IMR-90 (cell line): ENCODE results near the gene TTF1. TPM values are rescaled to one million over a fixed set of nuclear protein-coding genes. Genes with fewer than 3 reads are reported as not detected.

Experiments
- ATAC-seq: fragments of 200-7000 bp; cut with Tn5 transposase; 2 replicates; pipeline ENCODE4 v1.9.1; 2020; ENCODE audit warnings: low read depth, mild to moderate bottlenecking, moderate library complexity
- BruUV-seq: library from RNA; stranded (reverse); fragments of 400-500 nt; replicated peaks from 2 replicates; lab custom pipeline; 2021; lab: Mats Ljungman, UMichigan
- CTCF ChIA-PET: fragments of 300-600 bp; formaldehyde crosslinking; extraction: SDS; loops from one replicate; lab custom pipeline; 2021; ENCODE audit warnings: antibody characterized with exemption; lab: Yijun Ruan, JAX
- POLR2A ChIA-PET: fragments of 300-600 bp; sonication (Branson Sonifier 250); formaldehyde crosslinking; loops from one replicate; lab custom pipeline; 2022; ENCODE audit warnings: antibody characterized with exemption; ENCODE audit not compliant: unreplicated experiment; lab: Charles Lee
- DNase-seq: peaks from one replicate; pipeline ENCODE4 v3.0.0; 2013
- H2AFZ ChIP-seq: replicated peaks from 2 replicates; pipeline ENCODE3; 2013; ENCODE audit warnings: low read length, mild to moderate bottlenecking; ENCODE audit not compliant: poor library complexity
- H2AK5ac ChIP-seq: 2 replicates; pipeline ENCODE4 v1.6.1; 2013; ENCODE audit warnings: low read depth, low read length, inconsistent platforms
- H2AK9ac ChIP-seq: replicated peaks from 2 replicates; pipeline ENCODE3; 2013; ENCODE audit warnings: mild to moderate bottlenecking, low read depth, low read length, moderate library complexity; ENCODE audit not compliant: poor library complexity
- H2BK120ac ChIP-seq: 2 replicates; pipeline ENCODE4 v1.6.1; 2013; ENCODE audit warnings: low read depth, low read length, inconsistent platforms
- H2BK15ac ChIP-seq: 3 replicates; pipeline ENCODE4 v1.6.1; 2013; ENCODE audit warnings: low read depth, low read length, inconsistent platforms
- H2BK20ac ChIP-seq: 2 replicates; pipeline ENCODE4 v1.6.1; 2013; ENCODE audit warnings: low read depth, mild to moderate bottlenecking, inconsistent platforms, low read length, moderate library complexity
- H2BK5ac ChIP-seq: 2 replicates; pipeline ENCODE4 v1.6.1; 2013; ENCODE audit warnings: mild to moderate bottlenecking, low read depth, low read length, inconsistent platforms; ENCODE audit not compliant: poor library complexity, severe bottlenecking
- H3K14ac ChIP-seq: replicated peaks from 2 replicates; pipeline ENCODE4 v1.6.1; 2013; ENCODE audit warnings: low read depth, low read length, inconsistent platforms
- H3K18ac ChIP-seq: 2 replicates; pipeline ENCODE4 v1.6.1; 2013; ENCODE audit warnings: low read depth, low read length, control low read depth
- H3K23ac ChIP-seq: 2 replicates; pipeline ENCODE4 v1.6.1; 2013; ENCODE audit warnings: low read depth, low read length, inconsistent platforms
- H3K27ac ChIP-seq: 2 replicates; pipeline ENCODE4 v1.5.1; 2013; ENCODE audit warnings: mild to moderate bottlenecking, control low read depth, low read length; ENCODE audit not compliant: insufficient read depth
- H3K27me3 ChIP-seq: 2 replicates; pipeline ENCODE4 v1.6.1; 2013; ENCODE audit warnings: low read length; ENCODE audit not compliant: control insufficient read depth, insufficient read depth
- H3K36me3 ChIP-seq: 2 replicates; pipeline ENCODE4 v1.6.1; 2013; ENCODE audit warnings: low read length, mixed read lengths; ENCODE audit not compliant: control insufficient read depth, insufficient read depth
- H3K4ac ChIP-seq: 2 replicates; pipeline ENCODE4 v1.6.1; 2013; ENCODE audit warnings: low read depth, low read length, inconsistent platforms
- H3K4me1 ChIP-seq: 2 replicates; pipeline ENCODE4 v1.6.1; 2013; ENCODE audit warnings: low read length, mixed read lengths; ENCODE audit not compliant: control insufficient read depth, insufficient read depth
- H3K4me2 ChIP-seq: 2 replicates; pipeline ENCODE4 v1.6.1; 2013; ENCODE audit warnings: low read depth, mild to moderate bottlenecking, control low read depth, low read length, moderate library complexity
- H3K4me3 ChIP-seq: 2 replicates; pipeline ENCODE4 v1.5.1; 2013; ENCODE audit warnings: low read depth, mild to moderate bottlenecking, control low read depth, low read length, moderate library complexity; ENCODE audit not compliant: insufficient read depth
- H3K56ac ChIP-seq: 2 replicates; pipeline ENCODE4 v1.6.1; 2013; ENCODE audit warnings: low read length, inconsistent platforms; ENCODE audit not compliant: insufficient read depth; ENCODE audit errors: extremely low read depth
- H3K79me1 ChIP-seq, 2 experiments: 2 replicates each; pipeline ENCODE4 v1.6.1; 2013; ENCODE audit warnings: low read length in 2 of 2, inconsistent platforms in 1 of 2, low read depth in 1 of 2
- H3K9ac ChIP-seq: 2 replicates; pipeline ENCODE4 v1.6.1; 2013; ENCODE audit warnings: low read depth, low read length, control low read depth
- H3K9me1 ChIP-seq: 2 replicates; pipeline ENCODE4 v1.6.1; 2013; ENCODE audit warnings: low read length, inconsistent platforms; ENCODE audit not compliant: insufficient read depth
- H3K9me3 ChIP-seq: 2 replicates; pipeline ENCODE4 v1.6.1; 2013; ENCODE audit warnings: low read length; ENCODE audit not compliant: control insufficient read depth, insufficient read depth
- H4K20me1 ChIP-seq: 2 replicates; pipeline ENCODE4 v1.6.1; 2013; ENCODE audit warnings: low read length, inconsistent platforms; ENCODE audit not compliant: insufficient read depth
- H4K5ac ChIP-seq: 2 replicates; pipeline ENCODE4 v1.6.1; 2013; ENCODE audit warnings: mild to moderate bottlenecking, low read depth, low read length, control low read depth
- H4K8ac ChIP-seq, 2 experiments: 2 replicates each; pipeline ENCODE4 v1.6.1; 2013; ENCODE audit warnings: low read depth in 2 of 2, low read length in 2 of 2, control low read depth in 1 of 2, inconsistent platforms in 1 of 2
- H4K91ac ChIP-seq: 2 replicates; pipeline ENCODE4 v1.6.1; 2013; ENCODE audit warnings: low read depth, low read length, inconsistent platforms; ENCODE audit not compliant: insufficient read depth
- BHLHE40 ChIP-seq: fragments of 150-350 bp; IDR thresholded peaks from 2 replicates; pipeline ENCODE4 v1.6.1; 2016; ENCODE audit warnings: mild to moderate bottlenecking, low read depth, low read length
- CHD1 ChIP-seq: IDR thresholded peaks from 2 replicates; pipeline ENCODE4 v1.6.1; 2012; ENCODE audit warnings: low read depth, low read length, improper control_type of control experiment
- FOS ChIP-seq: fragments of 150-350 bp; IDR thresholded peaks from 2 replicates; pipeline ENCODE4 v1.6.1; 2016; ENCODE audit warnings: low read depth, low read length
- MAFK ChIP-seq: IDR thresholded peaks from 2 replicates; pipeline ENCODE4 v1.6.1; 2012; ENCODE audit warnings: low read depth, low read length, improper control_type of control experiment
- MAZ ChIP-seq: IDR thresholded peaks from 2 replicates; pipeline ENCODE4 v1.6.1; 2012; ENCODE audit warnings: low read depth, mild to moderate bottlenecking, low read length, improper control_type of control experiment, moderate library complexity, borderline replicate concordance
- MXI1 ChIP-seq: IDR thresholded peaks from 2 replicates; pipeline ENCODE4 v1.6.1; 2012; ENCODE audit warnings: low read depth, mild to moderate bottlenecking, low read length, moderate library complexity, borderline replicate concordance
- RAD21 ChIP-seq: IDR thresholded peaks from 2 replicates; pipeline ENCODE4 v1.6.1; 2012; ENCODE audit warnings: low read length, improper control_type of control experiment
- RFX5 ChIP-seq: IDR thresholded peaks from 2 replicates; pipeline ENCODE4 v1.8.0; 2012; ENCODE audit warnings: low read depth, mild to moderate bottlenecking, low read length, moderate library complexity
- WGBS, 2 experiments: methylation state at CpG; one replicate each; pipeline versions ENCODE4 v1.1.5 to v1.1.7; 2013; ENCODE audit warnings: missing lambda C conversion rate in 2 of 2; ENCODE audit not compliant: insufficient read length in 1 of 2; ENCODE audit errors: extremely low coverage in 2 of 2; 5-methylcytosine and 5-hydroxymethylcytosine counted together
- dilution Hi-C: fragments of 300-500 bp; cut with HindIII; formaldehyde crosslinking; loops from one replicate; pipeline ENCODE4 v1.14.3; 2018; ENCODE audit warnings: low sequenced_read_pairs; ENCODE audit not compliant: unreplicated experiment
- in situ Hi-C: fragments of 300-500 bp; cut with MboI; formaldehyde crosslinking; loops from 3 replicates; pipeline ENCODE4 v1.14.3; 2019; ENCODE audit warnings: low sequenced_read_pairs, inconsistent platforms, mixed read lengths
- intact Hi-C: fragments of 100-400 bp; cut with micrococcal nuclease; formaldehyde crosslinking; loops from 2 replicates; pipeline ENCODE4 v1.10.0; 2022
- polyA plus RNA-seq, 3 experiments: library from polyadenylated mRNA; depleted of rRNA; stranded (reverse); fragments of >200 nt; gene quantifications; 2 replicates each; pipeline ENCODE4 v1.2.3, GENCODE V29; 2012; ENCODE audit warnings: low replicate concordance in 1 of 3
- total RNA-seq: library from RNA; depleted of rRNA; stranded (reverse); fragments of >200 nt; gene quantifications from 2 replicates; pipeline ENCODE4 v1.2.3, GENCODE V29; 2012
- TF ChIP-seq, protein P1 (sequence below): fragments of 150-350 bp; IDR thresholded peaks from 2 replicates; pipeline ENCODE4 v1.6.1; 2017; ENCODE audit warnings: mild to moderate bottlenecking, antibody characterized with exemption, low read length, low read depth
- TF ChIP-seq, protein P2 (sequence below): conservative IDR thresholded peaks from 2 replicates; pipeline ENCODE4 v1.5.1; 2012; ENCODE audit warnings: mild to moderate bottlenecking, low read depth, low read length, improper control_type of control experiment

Gene TTF1
- total and polyA plus RNA-seq, 2 of the 4 experiments (the other 2 are of a cell fraction), result 6.5 to 12.0 TPM

DNA sequence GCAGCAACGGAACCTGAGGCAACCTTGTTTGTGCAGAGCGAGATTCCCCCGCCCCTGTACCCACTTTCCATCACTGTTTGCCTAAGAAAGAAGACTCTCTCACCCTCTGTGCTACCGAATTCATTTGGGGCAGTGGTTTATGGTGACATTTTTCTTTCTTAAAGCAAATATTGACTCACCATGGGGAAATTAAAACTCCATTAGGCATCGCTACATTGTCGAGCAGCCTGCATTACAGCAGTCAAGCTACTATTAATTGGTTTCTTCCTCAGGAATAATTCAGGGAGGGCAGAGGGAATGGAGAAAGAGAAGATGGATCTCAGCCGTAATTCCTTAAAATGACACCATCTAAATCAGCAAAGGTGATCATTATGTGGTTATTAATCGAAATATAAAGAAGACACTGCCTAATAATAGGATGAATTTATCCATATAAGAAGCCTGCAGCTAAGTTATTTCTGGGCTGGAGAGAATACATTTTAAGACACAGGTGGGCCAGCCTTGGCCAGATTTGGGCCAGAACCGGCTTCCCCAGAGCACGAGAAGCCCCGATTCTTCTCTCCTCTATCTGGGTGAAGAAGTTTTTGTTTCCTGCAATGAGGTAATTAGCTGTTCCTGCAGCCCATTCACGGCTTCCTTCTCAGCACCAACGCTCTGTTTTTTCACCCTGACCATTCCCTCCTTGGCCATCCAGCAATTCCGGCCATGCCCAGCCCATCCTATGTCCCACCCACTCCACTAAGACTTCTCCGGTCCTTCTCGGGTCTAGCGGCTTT lies 20.2 kb upstream of the TTF1 start:
- Histone ChIP-seq H4K5ac (no peak overlapping the region), H3K4me3 (no peak overlapping the region), H4K91ac (no peak overlapping the region), H2AFZ (no peak overlapping the region), H3K9me1 (no peaks in the 10 kb centered on the region), H2AK9ac (no peak overlapping the region), H3K23ac (no peak overlapping the region), H3K79me1 (no peaks in the 10 kb centered on the region), H2BK5ac (no peak overlapping the region), H2BK15ac (no peak overlapping the region), H3K27ac (no peak overlapping the region), H2BK20ac (no peak overlapping the region), H3K14ac (no peak overlapping the region), H4K8ac (no peak overlapping the region), H3K9ac (no peak overlapping the region), H2BK120ac (no peak overlapping the region), H3K18ac (no peak overlapping the region), H3K27me3 (peaks cover 53% of the 10 kb centered on the region), H3K4me2 (no peak overlapping the region), H4K20me1 (no peaks in the 10 kb centered on the region), H3K56ac (no peak overlapping the region), H3K4ac (no peak overlapping the region), H3K4me1 (no peaks in the 10 kb centered on the region), H3K9me3 (0 out of 2 replicates have a peak, but pooled peaks cover 1% of the 10 kb centered on the region), H3K36me3 (no peaks in the 10 kb centered on the region), H2AK5ac (no peak overlapping the region)
- no peak for ATAC-seq
- CTCF ChIA-PET, result no interaction called here
- BruUV-seq, result no TSS peak
- in situ Hi-C loops (no loop called here), intact Hi-C loops (no loop called here), dilution Hi-C loops (no loop called here)
- DNase-seq, result no peak
- TF ChIP-seq, protein P1, sequence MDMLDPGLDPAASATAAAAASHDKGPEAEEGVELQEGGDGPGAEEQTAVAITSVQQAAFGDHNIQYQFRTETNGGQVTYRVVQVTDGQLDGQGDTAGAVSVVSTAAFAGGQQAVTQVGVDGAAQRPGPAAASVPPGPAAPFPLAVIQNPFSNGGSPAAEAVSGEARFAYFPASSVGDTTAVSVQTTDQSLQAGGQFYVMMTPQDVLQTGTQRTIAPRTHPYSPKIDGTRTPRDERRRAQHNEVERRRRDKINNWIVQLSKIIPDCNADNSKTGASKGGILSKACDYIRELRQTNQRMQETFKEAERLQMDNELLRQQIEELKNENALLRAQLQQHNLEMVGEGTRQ, result no peak
- TF ChIP-seq MAFK, result no peak
- no peak for TF ChIP-seq MAZ
- no peak for TF ChIP-seq FOS
- no peak for TF ChIP-seq BHLHE40
- TF ChIP-seq, protein P2, sequence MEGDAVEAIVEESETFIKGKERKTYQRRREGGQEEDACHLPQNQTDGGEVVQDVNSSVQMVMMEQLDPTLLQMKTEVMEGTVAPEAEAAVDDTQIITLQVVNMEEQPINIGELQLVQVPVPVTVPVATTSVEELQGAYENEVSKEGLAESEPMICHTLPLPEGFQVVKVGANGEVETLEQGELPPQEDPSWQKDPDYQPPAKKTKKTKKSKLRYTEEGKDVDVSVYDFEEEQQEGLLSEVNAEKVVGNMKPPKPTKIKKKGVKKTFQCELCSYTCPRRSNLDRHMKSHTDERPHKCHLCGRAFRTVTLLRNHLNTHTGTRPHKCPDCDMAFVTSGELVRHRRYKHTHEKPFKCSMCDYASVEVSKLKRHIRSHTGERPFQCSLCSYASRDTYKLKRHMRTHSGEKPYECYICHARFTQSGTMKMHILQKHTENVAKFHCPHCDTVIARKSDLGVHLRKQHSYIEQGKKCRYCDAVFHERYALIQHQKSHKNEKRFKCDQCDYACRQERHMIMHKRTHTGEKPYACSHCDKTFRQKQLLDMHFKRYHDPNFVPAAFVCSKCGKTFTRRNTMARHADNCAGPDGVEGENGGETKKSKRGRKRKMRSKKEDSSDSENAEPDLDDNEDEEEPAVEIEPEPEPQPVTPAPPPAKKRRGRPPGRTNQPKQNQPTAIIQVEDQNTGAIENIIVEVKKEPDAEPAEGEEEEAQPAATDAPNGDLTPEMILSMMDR, result no peak
- no peak for TF ChIP-seq RFX5
- TF ChIP-seq RAD21, result no peak
- TF ChIP-seq MXI1, result no peak
- no peak for TF ChIP-seq CHD1
- WGBS, 2 experiments, result 60% methylated on average over 2 of the region's 17 CpGs; no CpG with 5 or more reads in 1 of the 2 experiments
- POLR2A ChIA-PET, result no interaction called here
